Trophoblast cell (in vitro differentiated cells and primary cell): ENCODE measurements around the gene SUFU.

ENCODE experiments used
- DNase-seq, 2 donors: peaks; one replicate each; pipeline ENCODE4 v3.0.0-alpha.2; 2016
- H2AFZ ChIP-seq: 2 replicates; pipeline ENCODE4 v1.6.1; 2013; ENCODE audit warnings: low read length, moderate library complexity, mild to moderate bottlenecking; ENCODE audit not compliant: insufficient read depth, poor library complexity
- H2AK5ac ChIP-seq: 2 replicates; pipeline ENCODE4 v1.6.1; 2013; ENCODE audit warnings: mild to moderate bottlenecking, low read length
- H2BK120ac ChIP-seq: 2 replicates; pipeline ENCODE4 v1.6.1; 2013; ENCODE audit warnings: low read length, mild to moderate bottlenecking, moderate library complexity; ENCODE audit not compliant: insufficient read depth, poor library complexity
- H2BK12ac ChIP-seq: 2 replicates; pipeline ENCODE4 v1.6.1; 2013; ENCODE audit warnings: mild to moderate bottlenecking, low read length, moderate library complexity
- H2BK5ac ChIP-seq: 2 replicates; pipeline ENCODE4 v1.6.1; 2013; ENCODE audit warnings: low read length, low read depth, moderate library complexity, mild to moderate bottlenecking; ENCODE audit not compliant: poor library complexity
- H3K14ac ChIP-seq: 2 replicates; pipeline ENCODE4 v1.6.1; 2013; ENCODE audit warnings: mild to moderate bottlenecking, low read length
- H3K18ac ChIP-seq: 2 replicates; pipeline ENCODE4 v1.6.1; 2013; ENCODE audit warnings: mild to moderate bottlenecking, low read length
- H3K23ac ChIP-seq: 2 replicates; pipeline ENCODE4 v1.6.1; 2013; ENCODE audit warnings: low read length
- H3K27ac ChIP-seq: 2 replicates; pipeline ENCODE4 v1.5.1; 2013; ENCODE audit warnings: low read depth, mild to moderate bottlenecking, inconsistent platforms, low read length, moderate library complexity
- H3K27me3 ChIP-seq: 2 replicates; pipeline ENCODE4 v1.6.1; 2013; ENCODE audit warnings: inconsistent platforms, mild to moderate bottlenecking, low read length, moderate library complexity; ENCODE audit not compliant: insufficient read depth
- H3K36me3 ChIP-seq, 2 experiments: 1 replicate in 1 of 2; 2 replicates in 1 of 2; pipeline ENCODE4 v1.6.1; 2013; ENCODE audit warnings: low read length in 2 of 2, mild to moderate bottlenecking in 2 of 2, moderate library complexity in 1 of 2; ENCODE audit not compliant: insufficient read depth in 2 of 2, control insufficient read depth in 1 of 2
- H3K4ac ChIP-seq: 2 replicates; pipeline ENCODE4 v1.6.1; 2013; ENCODE audit warnings: low read depth, mild to moderate bottlenecking, low read length, moderate library complexity
- H3K4me1 ChIP-seq, 2 experiments: 1 replicate in 1 of 2; 2 replicates in 1 of 2; pipeline ENCODE4 v1.6.1; 2013; ENCODE audit warnings: low read length in 2 of 2, mild to moderate bottlenecking in 2 of 2, moderate library complexity in 1 of 2; ENCODE audit not compliant: insufficient read depth in 2 of 2, control insufficient read depth in 1 of 2
- H3K4me2 ChIP-seq: 2 replicates; pipeline ENCODE4 v1.6.1; 2013; ENCODE audit warnings: inconsistent platforms, mild to moderate bottlenecking, low read length, moderate library complexity
- H3K4me3 ChIP-seq: 2 replicates; pipeline ENCODE4 v1.5.1; 2013; ENCODE audit warnings: mild to moderate bottlenecking, low read depth, low read length, inconsistent platforms
- H3K79me1 ChIP-seq: one replicate; pipeline ENCODE4 v1.6.1; 2013; ENCODE audit warnings: low read length
- H3K79me2 ChIP-seq: 2 replicates; pipeline ENCODE4 v1.6.1; 2013; ENCODE audit warnings: low read length, mild to moderate bottlenecking; ENCODE audit not compliant: control insufficient read depth, insufficient read depth, poor library complexity
- H3K9ac ChIP-seq: 2 replicates; pipeline ENCODE4 v1.6.1; 2013; ENCODE audit warnings: mild to moderate bottlenecking, low read length
- H3K9me3 ChIP-seq: 2 replicates; pipeline ENCODE4 v1.6.1; 2013; ENCODE audit warnings: low read depth, mild to moderate bottlenecking, control low read depth, inconsistent platforms, low read length; ENCODE audit not compliant: insufficient read depth
- H4K12ac ChIP-seq: 2 replicates; pipeline ENCODE4 v1.6.1; 2013; ENCODE audit warnings: low read depth, mild to moderate bottlenecking, low read length, moderate library complexity
- H4K8ac ChIP-seq: 2 replicates; pipeline ENCODE4 v1.6.1; 2013; ENCODE audit warnings: low read depth, mild to moderate bottlenecking, low read length, moderate library complexity
- H4K91ac ChIP-seq: one replicate; pipeline ENCODE4 v1.6.1; 2013; ENCODE audit warnings: low read depth, mild to moderate bottlenecking, low read length, moderate library complexity
- WGBS: extraction: QIAGEN DNeasy Blood & Tissue Kit; methylation state at CpG from one replicate; pipeline ENCODE4 v1.1.7; 2013; ENCODE audit warnings: missing lambda C conversion rate; ENCODE audit not compliant: insufficient read length, insufficient coverage; ENCODE audit errors: extremely low coverage; 5-methylcytosine and 5-hydroxymethylcytosine counted together

The SUFU gene

DNA sequence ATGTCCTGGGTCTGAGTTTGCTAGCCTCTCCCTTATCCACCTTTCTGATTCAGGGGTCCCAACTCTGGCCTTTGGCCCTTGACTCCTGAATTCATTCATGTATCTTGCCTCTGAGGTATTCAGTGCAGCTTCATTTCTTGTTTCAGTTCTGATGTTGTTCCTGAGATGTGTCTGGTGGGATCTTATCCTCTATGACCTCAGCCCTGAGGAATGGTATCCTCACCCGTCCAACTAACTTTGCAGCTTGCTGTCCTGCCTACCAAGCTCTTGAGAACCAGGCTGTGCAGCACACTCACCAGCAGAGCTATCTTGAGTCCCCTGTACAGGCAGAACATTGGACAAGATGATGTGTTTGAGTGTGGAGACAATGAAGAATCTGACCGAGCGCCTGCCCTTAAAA, 13.8 kb downstream of the SUFU start:
- H3K4me1 ChIP-seq = peaks cover 10% of the 10 kb centered on the region in 2 experiments
- H2BK120ac ChIP-seq = no peak overlapping the region
- H3K18ac ChIP-seq = peak overlapping the region; percentile 56
- H3K4me3 ChIP-seq = no peak overlapping the region
- H3K27me3 ChIP-seq = no peaks in the 10 kb centered on the region
- no peak overlapping the region for H4K91ac ChIP-seq
- H4K8ac ChIP-seq = no peak overlapping the region
- H3K23ac ChIP-seq = no peak overlapping the region
- H2BK12ac ChIP-seq = no peak overlapping the region
- no peak overlapping the region for H2AFZ ChIP-seq
- H3K9me3 ChIP-seq = no peaks in the 10 kb centered on the region
- no peak for DNase-seq
- H3K4me2 ChIP-seq = peak overlapping the region; percentile 11
- no peak overlapping the region for H2BK5ac ChIP-seq
- H3K14ac ChIP-seq = no peak overlapping the region
- H3K79me2 ChIP-seq = peaks cover 3% of the 10 kb centered on the region
- H3K36me3 ChIP-seq = peaks cover 22 to 26% of the 10 kb centered on the region in 2 experiments
- no peak overlapping the region for H3K9ac ChIP-seq
- no peak overlapping the region for H3K4ac ChIP-seq
- peak overlapping the region; percentile 8 for H3K27ac ChIP-seq
- no CpG with 5 or more reads among the region's 3 CpGs for WGBS
- no peak overlapping the region for H4K12ac ChIP-seq
- H2AK5ac ChIP-seq = no peak overlapping the region
- no peaks in the 10 kb centered on the region for H3K79me1 ChIP-seq

DNA sequence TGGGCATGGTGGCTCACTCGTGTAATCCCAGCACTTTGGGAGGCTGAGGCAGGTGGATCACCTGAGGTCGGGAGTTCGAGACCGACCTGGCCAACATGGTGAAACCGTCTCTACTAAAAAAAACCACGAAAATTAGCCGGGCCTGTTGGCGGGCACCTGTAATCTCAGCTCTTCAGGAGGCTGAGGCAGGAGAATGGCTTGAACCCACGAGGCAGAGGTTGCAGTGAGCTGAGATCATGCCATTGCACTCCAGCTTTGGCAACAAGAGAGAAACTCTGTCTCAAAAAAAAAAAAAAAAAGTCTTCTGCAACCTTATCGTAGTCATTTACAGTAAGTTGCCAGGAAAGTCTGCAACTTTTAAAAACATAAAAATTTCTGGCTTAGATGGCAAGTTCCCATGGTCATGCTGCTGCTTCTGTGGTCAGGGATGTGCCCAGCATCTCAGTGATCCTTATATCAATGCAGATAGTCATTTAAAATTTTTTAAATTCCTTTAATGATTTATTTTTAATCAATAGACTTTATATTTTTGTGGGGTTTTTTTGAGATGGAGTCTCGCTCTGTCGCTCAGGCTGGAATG, 15.6 kb downstream of the SUFU start:
- Histone ChIP-seq H3K79me2 (peaks cover 5% of the 10 kb centered on the region), H4K8ac (no peak overlapping the region), H3K14ac (no peak overlapping the region), H2BK12ac (no peak overlapping the region), H3K79me1 (no peaks in the 10 kb centered on the region), H3K4me3 (no peak overlapping the region), H3K4me1 (peaks cover 10 to 20% of the 10 kb centered on the region in 2 experiments), H4K12ac (no peak overlapping the region), H3K23ac (no peak overlapping the region), H3K18ac (no peak overlapping the region), H3K9me3 (no peaks in the 10 kb centered on the region), H3K36me3 (peaks cover 15 to 19% of the 10 kb centered on the region in 2 experiments), H2BK5ac (no peak overlapping the region), H2AFZ (no peak overlapping the region), H3K9ac (no peak overlapping the region), H3K4me2 (no peak overlapping the region), H3K27ac (no peak overlapping the region), H3K4ac (no peak overlapping the region), H2AK5ac (no peak overlapping the region), H3K27me3 (no peaks in the 10 kb centered on the region), H2BK120ac (no peak overlapping the region), H4K91ac (no peak overlapping the region)
- WGBS = no CpG with 5 or more reads among the region's 12 CpGs
- DNase-seq = no peak

DNA sequence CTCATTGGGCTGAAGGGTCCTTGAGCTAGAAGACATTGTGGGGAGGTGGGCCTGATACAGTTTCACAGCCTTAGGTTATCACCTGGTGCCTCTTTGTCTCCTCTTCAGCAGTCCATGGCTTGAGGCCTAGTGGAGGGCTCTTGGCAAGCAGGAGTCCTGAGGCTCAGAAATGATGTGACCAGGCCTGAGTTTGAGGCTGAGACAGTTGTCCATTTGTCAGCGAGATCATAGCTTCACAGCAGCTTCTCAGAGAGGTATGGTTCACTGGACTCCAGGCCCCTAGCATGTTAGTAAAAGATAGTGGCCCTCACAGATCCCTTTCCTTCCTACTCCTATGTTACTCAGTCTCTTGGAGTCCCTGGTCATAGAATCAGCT, 19.1 kb downstream of the SUFU start:
- peaks cover 3% of the 10 kb centered on the region for H3K79me2 ChIP-seq
- H3K9me3 ChIP-seq = no peaks in the 10 kb centered on the region
- no peak for DNase-seq
- no peak overlapping the region for H2BK5ac ChIP-seq
- H3K27ac ChIP-seq = no peak overlapping the region
- H3K4ac ChIP-seq = peak overlapping the region; percentile 37
- no peak overlapping the region for H3K9ac ChIP-seq
- H3K4me3 ChIP-seq = no peak overlapping the region
- H3K18ac ChIP-seq = no peak overlapping the region
- no peaks in the 10 kb centered on the region for H3K79me1 ChIP-seq
- H3K27me3 ChIP-seq = no peaks in the 10 kb centered on the region
- H2AFZ ChIP-seq = no peak overlapping the region
- H4K91ac ChIP-seq = no peak overlapping the region
- H3K4me1 ChIP-seq = peaks cover under 1 to 11% of the 10 kb centered on the region in 2 experiments
- H2BK120ac ChIP-seq = no peak overlapping the region
- H4K8ac ChIP-seq = no peak overlapping the region
- no peak overlapping the region for H2AK5ac ChIP-seq
- no peak overlapping the region for H4K12ac ChIP-seq
- WGBS = no CpG with 5 or more reads among the region's 1 CpG
- H2BK12ac ChIP-seq = no peak overlapping the region
- H3K14ac ChIP-seq = no peak overlapping the region
- no peak overlapping the region for H3K4me2 ChIP-seq
- H3K23ac ChIP-seq = no peak overlapping the region
- peaks cover 12 to 15% of the 10 kb centered on the region in 2 experiments for H3K36me3 ChIP-seq

DNA sequence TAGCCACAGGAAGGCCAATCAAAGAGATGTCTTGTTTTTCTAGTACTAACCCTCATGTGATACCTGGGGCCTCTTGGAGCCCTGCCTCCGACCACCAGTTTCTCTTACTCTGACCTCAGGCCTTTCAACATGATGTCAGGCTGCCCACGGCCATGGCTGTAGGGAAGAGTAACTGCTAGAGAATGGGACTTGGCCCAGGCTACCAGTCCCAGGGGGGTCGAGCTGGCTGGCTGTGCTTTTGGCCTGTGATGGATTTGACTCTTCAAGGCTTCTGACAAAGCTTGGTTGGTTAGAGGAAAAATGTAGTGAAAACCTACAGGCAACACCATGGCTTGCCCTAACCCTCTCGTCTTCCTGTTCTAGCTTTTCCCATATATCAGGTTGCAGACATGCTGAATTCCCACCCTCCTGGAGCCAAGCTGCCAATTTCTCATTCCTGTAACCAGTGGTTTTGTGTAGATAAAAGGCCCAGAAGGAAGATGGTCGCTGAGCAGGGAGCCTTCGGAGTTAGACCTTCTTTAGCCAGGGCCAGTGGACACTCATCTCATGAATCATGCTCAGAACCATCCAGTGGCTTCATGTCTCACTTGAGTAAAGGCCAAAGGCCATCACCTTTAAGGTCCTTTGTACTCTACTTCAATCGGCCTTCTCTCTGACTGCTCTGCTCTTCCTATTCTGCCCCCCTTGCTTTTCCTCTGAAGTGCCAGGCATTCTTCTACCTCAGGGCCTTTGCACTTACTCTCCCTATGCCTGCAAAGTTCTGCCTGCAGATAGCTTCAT, 19.7 kb downstream of the SUFU start:
- no peak overlapping the region for H3K18ac ChIP-seq
- peaks cover 3% of the 10 kb centered on the region for H3K79me2 ChIP-seq
- no peak overlapping the region for H4K91ac ChIP-seq
- no peak overlapping the region for H2BK12ac ChIP-seq
- no peak overlapping the region for H2AFZ ChIP-seq
- no peak overlapping the region for H3K23ac ChIP-seq
- H3K79me1 ChIP-seq = no peaks in the 10 kb centered on the region
- no peak overlapping the region for H2AK5ac ChIP-seq
- no peak overlapping the region for H3K4me3 ChIP-seq
- peaks cover 0 to 11% of the 10 kb centered on the region in 2 experiments for H3K4me1 ChIP-seq
- no peak overlapping the region for H3K14ac ChIP-seq
- no peaks in the 10 kb centered on the region for H3K9me3 ChIP-seq
- H3K4ac ChIP-seq = no peak overlapping the region
- H4K12ac ChIP-seq = no peak overlapping the region
- WGBS = no CpG with 5 or more reads among the region's 7 CpGs
- no peak overlapping the region for H2BK5ac ChIP-seq
- H3K4me2 ChIP-seq = no peak overlapping the region
- H3K27me3 ChIP-seq = no peaks in the 10 kb centered on the region
- DNase-seq = no peak
- H3K36me3 ChIP-seq = peaks cover 12 to 15% of the 10 kb centered on the region in 2 experiments
- no peak overlapping the region for H4K8ac ChIP-seq
- peak overlapping the region; percentile 15 for H3K27ac ChIP-seq
- no peak overlapping the region for H3K9ac ChIP-seq
- no peak overlapping the region for H2BK120ac ChIP-seq
